ENCODE data around the gene CELA2A. TPM values are rescaled to one million over a fixed set of nuclear protein-coding genes. Genes with fewer than 3 reads are reported as not detected.

CELA2A gene
- total RNA-seq, 1 donor from 2014 or later: not detected

GRCh38 chr1:15410884-15411245, 45.7 kb upstream of the CELA2A start:
- intact Hi-C loops (cut with micrococcal nuclease): no loop called here
- TF ChIP-seq CTCF (IDR thresholded peaks at IDR 0.05; ENCODE audit: borderline replicate concordance): no peak
- H3K9me3 ChIP-seq (replicated peaks): no peaks in the 10 kb centered on the region
- peak overlapping the region; percentile 95 for H3K4me3 ChIP-seq
- no peak for DNase-seq
- peaks cover 81% of the 10 kb centered on the region for H3K4me1 ChIP-seq
- no peaks in the 10 kb centered on the region for H3K36me3 ChIP-seq
- peak overlapping the region; percentile 78 for H3K27ac ChIP-seq (replicated peaks)
- no peaks in the 10 kb centered on the region for H3K27me3 ChIP-seq (ENCODE audit: low read depth)

GRCh38 chr1:15411593-15412137, 44.9 kb upstream of the CELA2A start:
- Histone ChIP-seq H3K9me3 (replicated peaks) (no peaks in the 10 kb centered on the region), H3K4me3 (peak overlapping the region; percentile 95), H3K27me3 (ENCODE audit: low read depth) (no peaks in the 10 kb centered on the region), H3K4me1 (peaks cover 88% of the 10 kb centered on the region), H3K36me3 (no peaks in the 10 kb centered on the region), H3K27ac (replicated peaks) (peak overlapping the region; percentile 78)
- peak; percentile 56 for DNase-seq
- intact Hi-C loops (cut with micrococcal nuclease): no loop called here
- no peak for TF ChIP-seq CTCF (IDR thresholded peaks at IDR 0.05; ENCODE audit: borderline replicate concordance)

GRCh38 chr1:15412175-15412800, 44.2 kb upstream of the CELA2A start:
- H3K4me3 ChIP-seq: peak overlapping the region; percentile 95
- no peaks in the 10 kb centered on the region for H3K9me3 ChIP-seq (replicated peaks)
- H3K27me3 ChIP-seq (ENCODE audit: low read depth): no peaks in the 10 kb centered on the region
- peak overlapping the region; percentile 78 for H3K27ac ChIP-seq (replicated peaks)
- no peak for DNase-seq
- no peak for TF ChIP-seq CTCF (IDR thresholded peaks at IDR 0.05; ENCODE audit: borderline replicate concordance)
- no peaks in the 10 kb centered on the region for H3K36me3 ChIP-seq
- intact Hi-C loops (cut with micrococcal nuclease): no loop called here
- H3K4me1 ChIP-seq: peaks cover 88% of the 10 kb centered on the region

GRCh38 chr1:15412843-15413242, 43.7 kb upstream of the CELA2A start:
- intact Hi-C loops (cut with micrococcal nuclease): no loop called here
- TF ChIP-seq CTCF (IDR thresholded peaks at IDR 0.05; ENCODE audit: borderline replicate concordance): no peak

GRCh38 chr1:15413563-15414444, 42.7 kb upstream of the CELA2A start:
- intact Hi-C loops (cut with micrococcal nuclease): no loop called here
- H3K9me3 ChIP-seq (replicated peaks): no peaks in the 10 kb centered on the region
- peaks cover 96% of the 10 kb centered on the region for H3K4me1 ChIP-seq
- H3K27me3 ChIP-seq (ENCODE audit: low read depth): no peaks in the 10 kb centered on the region
- H3K4me3 ChIP-seq: no peak overlapping the region
- peak overlapping the region; percentile 83 for H3K27ac ChIP-seq (replicated peaks)
- no peak for TF ChIP-seq CTCF (IDR thresholded peaks at IDR 0.05; ENCODE audit: borderline replicate concordance)
- DNase-seq: no peak
- H3K36me3 ChIP-seq: no peaks in the 10 kb centered on the region

More at GRCh38 chr1:15412843-15413242, 43.7 kb upstream of the CELA2A start:
- Histone ChIP-seq H3K27me3 (ENCODE audit: low read depth) (no peaks in the 10 kb centered on the region), H3K27ac (replicated peaks) (peak overlapping the region; percentile 78), H3K36me3 (no peaks in the 10 kb centered on the region), H3K4me1 (peaks cover 88% of the 10 kb centered on the region), H3K4me3 (peak overlapping the region; percentile 95), H3K9me3 (replicated peaks) (no peaks in the 10 kb centered on the region)
- no peak for DNase-seq
